HG02623 (cell line): ENCODE results near the gene ZNF841.
A peak's percentile ranks its signal among the peaks of the same experiment; 100 is the strongest.
"Not testable (repeated sequence)": the region's sequence is repeated elsewhere in the genome, so short reads cannot be mapped to it uniquely, and the experiment has no call there.

Source experiments
- ATAC-seq: cut with Tn5 transposase; IDR thresholded peaks from one replicate; pipeline ENCODE4 v1.9.1; 2021; ENCODE audit warnings: moderate library complexity; ENCODE audit not compliant: unreplicated experiment

ZNF841 gene

GRCh38 chr19:52095172-52096014 lies at the start of gene ZNF841:
TSS of gene ZNF841 (minus strand) at chr19:52095765. CDS start at chr19:52084801, 10,964 bp downstream.
- ATAC-seq: peak; percentile 81

GRCh38 chr19:52142001-52142595 lies 46.5 kb upstream of the ZNF841 start:
- ATAC-seq: no peak

- ATAC-seq: no peak
Measured at GRCh38 chr19:52141203-52141602, 45.6 kb upstream of the ZNF841 start.

- peak; percentile 93 for ATAC-seq
Measured at GRCh38 chr19:52140032-52140710, 44.6 kb upstream of the ZNF841 start.

- ATAC-seq: no peak
Measured at GRCh38 chr19:52139252-52140031, 43.9 kb upstream of the ZNF841 start, which contains the start of gene ZNF616. TSS of gene ZNF616 (minus strand) at chr19:52139938. CDS start at chr19:52130512, 9,426 bp downstream.

GRCh38 chr19:52138983-52139251 lies 43.4 kb upstream of the ZNF841 start:
- ATAC-seq: no peak

GRCh38 chr19:52138278-52138982 lies 42.9 kb upstream of the ZNF841 start:
- no peak for ATAC-seq

GRCh38 chr19:52120286-52120685 lies 24.7 kb upstream of the ZNF841 start:
- ATAC-seq: no peak

- ATAC-seq: no peak
Measured at GRCh38 chr19:52115526-52116053, 20.0 kb upstream of the ZNF841 start.

GRCh38 chr19:52114691-52115090 lies 19.1 kb upstream of the ZNF841 start:
- no peak for ATAC-seq

GRCh38 chr19:52112624-52113023 lies 17.1 kb upstream of the ZNF841 start:
- ATAC-seq: no peak

GRCh38 chr19:52110780-52111179 lies 15.2 kb upstream of the ZNF841 start:
- ATAC-seq: no peak

- no peak for ATAC-seq
Measured at GRCh38 chr19:52102782-52103181, 7.2 kb upstream of the ZNF841 start.

- no peak for ATAC-seq
Measured at GRCh38 chr19:52101866-52102562, 6.4 kb upstream of the ZNF841 start.

- ATAC-seq: no peak
Measured at GRCh38 chr19:52099497-52100138, 4.1 kb upstream of the ZNF841 start.

- not testable (repeated sequence) for ATAC-seq
Measured at GRCh38 chr19:52096416-52096815, 851 bp upstream of the ZNF841 start.

- ATAC-seq: no peak
Measured at GRCh38 chr19:52094526-52095130, 937 bp downstream of the ZNF841 start.

GRCh38 chr19:52086481-52086880 lies 9.1 kb downstream of the ZNF841 start:
- ATAC-seq: no peak

- no peak for ATAC-seq
Measured at GRCh38 chr19:52070496-52070895, 25.1 kb downstream of the ZNF841 start.
